SIG-M5 treated with dmso at 0.1 percent for 504 hours (cell line): ENCODE results near the gene SERPINA3.

Experiments
- DNase-seq: peaks from one replicate; lab custom pipeline; 2025; ENCODE audit not compliant: unreplicated experiment; lab: John Stamatoyannopoulos, UW

The SERPINA3 gene

DNA sequence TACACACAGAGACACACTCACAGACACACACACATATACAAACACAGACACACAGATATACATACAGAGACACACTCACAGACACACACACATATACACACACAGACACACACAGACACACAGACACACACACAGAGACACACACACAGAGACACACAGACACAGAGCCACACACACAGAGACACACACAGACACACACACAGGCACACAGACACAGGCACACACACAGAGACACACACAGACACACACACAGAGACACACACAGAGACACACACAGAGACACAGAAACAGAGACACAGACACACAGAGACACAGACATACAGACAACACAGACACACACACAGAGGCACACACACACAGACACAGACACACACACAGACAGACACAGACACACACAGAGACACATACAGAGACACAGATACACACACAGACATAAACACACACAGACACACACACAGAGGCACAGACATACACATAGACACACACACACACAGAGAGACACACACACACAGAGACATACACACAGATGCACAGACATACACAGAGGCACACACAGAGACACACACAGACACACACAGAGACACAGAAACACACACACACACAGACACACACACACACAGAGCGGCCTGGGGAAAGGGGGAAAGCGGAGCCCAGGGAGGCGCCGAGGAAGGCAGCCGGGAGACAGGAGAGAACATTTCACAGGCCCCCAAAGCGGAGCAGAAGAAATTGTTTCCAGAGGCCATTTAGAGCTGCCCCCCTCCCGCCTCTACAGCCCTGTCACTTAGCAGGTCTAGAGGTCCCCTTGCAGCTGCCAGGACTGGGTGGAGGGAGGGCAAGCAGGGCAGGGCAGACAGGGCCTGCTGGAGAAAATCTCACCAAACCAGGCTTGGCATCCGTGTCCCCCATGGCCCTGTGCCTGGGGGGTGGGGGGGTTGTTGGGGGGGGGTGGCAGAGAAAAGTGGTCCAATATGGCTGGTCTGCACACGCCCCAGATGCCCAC is 38.9 kb downstream of the SERPINA3 start:
- no peak for DNase-seq

DNA sequence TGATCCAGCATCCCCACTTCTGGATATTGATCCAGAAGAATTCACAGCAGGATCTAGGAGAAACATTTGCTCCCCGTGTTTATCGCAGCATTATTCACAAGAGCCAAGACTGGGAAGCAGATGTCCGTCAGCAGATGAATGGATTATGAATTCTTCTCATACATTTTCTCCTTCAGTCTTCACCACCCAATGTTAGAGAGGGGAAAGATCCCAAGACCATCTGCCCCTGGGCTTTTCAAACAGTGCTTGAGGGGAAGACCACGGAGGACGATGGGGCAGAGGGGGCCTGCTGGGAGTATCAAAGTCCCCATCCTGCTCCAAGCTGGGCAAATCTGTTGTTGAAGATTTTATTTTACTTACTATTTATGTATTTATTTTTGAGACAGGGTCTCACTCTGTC is 41.1 kb downstream of the SERPINA3 start:
- DNase-seq = no peak

DNA sequence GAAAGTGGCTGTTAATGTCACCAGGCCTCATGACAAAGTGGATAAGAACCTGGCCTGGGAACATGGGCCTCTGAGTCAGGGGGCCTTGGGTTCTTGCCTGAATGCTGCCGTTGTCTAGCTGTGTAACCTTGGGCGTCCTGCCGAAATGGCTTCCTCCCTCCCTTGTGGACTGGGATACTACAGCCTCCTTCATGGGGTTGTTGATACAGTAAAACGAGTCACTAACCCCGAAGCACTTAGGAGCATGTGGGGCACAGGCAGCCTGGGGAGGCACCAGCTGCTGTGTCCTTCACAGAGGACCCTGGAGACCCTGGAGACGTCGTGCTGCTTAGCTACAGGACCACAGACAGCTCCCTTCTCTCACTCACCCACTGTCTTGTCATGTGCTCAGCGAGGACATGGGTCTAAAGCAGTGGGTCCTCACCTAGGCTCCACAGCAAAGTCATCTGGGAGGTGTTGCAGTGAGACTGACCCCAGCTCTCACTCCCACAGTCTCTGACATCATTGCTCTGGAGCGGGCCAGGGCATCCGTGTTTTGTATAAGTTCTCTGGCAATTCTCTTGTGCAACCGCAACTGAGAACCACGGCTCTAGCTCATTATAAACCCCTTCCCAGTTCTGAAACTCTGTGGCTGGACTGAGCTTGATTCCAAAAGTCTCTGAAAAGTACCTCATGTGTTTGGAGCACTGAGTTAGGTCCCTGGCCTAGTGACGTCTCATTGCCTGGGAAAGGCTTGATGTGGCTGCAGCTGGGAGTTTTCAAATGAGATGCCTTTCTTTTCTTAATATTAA is 42.1 kb downstream of the SERPINA3 start:
- no peak for DNase-seq

DNA sequence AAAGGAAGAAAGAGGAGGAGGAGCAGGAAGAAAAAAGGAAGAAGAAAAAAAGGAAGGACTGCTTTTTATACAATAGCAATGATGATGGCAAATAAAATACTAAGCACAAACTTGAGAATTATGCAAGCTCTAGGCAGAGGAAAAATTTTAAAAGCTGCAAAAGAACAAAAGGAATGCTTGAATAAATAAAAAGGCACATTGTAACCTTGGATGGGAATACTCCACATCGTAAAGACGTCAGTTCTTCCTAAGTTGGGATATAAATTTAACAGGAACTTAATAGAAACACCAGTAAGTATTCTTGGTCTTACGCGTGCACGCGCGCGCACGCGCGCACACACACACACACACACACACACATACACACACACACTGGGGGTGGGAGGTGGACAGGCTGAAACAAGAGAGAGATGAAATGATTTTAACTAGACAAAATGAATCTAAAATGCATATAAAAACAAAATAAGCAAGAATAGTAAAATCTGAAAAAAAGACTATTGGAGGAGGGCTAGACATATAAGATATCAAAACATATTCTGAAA is 43.0 kb downstream of the SERPINA3 start:
- no peak for DNase-seq

DNA sequence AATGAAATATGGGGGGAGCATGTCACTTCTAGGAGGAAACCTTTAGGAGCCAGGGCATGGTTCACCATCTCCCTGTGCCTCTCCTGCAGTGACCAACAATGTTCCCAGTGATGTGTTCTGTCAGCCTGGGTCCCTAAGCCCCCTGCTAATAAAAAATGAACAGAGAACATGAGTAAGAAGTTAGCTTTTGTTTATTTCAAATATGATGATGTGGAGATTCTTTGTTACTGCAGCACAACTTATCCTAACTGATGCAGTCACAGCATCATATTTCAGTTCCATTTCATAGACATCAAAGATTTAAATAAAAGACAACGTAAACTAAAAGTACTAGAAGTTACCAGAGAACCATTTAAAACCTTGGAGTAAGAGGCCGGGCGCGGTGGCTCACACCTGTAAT is 43.9 kb downstream of the SERPINA3 start:
- no peak for DNase-seq

DNA sequence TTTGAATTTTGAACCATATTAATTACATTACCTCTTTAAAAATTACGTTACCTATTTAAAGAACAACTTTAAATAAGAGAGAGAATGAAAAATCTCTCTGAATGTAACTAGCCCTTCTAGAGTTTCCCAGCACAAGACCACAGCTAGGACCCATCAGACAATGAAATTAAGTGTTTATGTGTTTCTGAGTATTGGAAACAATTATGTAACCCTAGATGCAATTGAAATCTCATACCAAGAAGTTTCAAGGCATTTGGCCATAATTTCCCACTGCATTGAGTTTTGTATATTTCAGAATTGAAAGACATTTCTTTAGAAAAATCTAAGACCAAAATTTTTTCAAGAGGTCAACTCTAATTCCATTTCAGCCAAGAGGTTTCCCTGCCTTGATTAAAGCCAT is 47.1 kb downstream of the SERPINA3 start:
- DNase-seq = no peak

DNA sequence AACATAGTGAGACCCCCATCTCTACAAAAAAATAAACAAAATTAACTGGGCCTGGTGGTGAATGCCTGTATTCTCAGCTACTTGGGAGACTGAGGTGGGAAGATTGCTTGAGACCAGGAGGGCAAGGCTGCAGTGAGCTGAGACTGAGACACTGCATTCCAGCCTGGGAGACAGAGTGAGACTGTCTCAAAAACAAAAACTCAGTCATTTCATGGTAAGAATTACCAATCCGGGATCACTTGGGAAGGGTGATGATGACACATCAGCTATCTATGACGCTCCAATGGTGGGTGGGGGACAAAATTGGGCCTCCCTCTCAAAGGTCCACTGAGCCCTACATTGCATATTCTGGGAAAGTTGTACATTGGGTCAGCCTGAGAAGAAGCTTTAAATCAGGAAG is 47.7 kb downstream of the SERPINA3 start:
- DNase-seq = no peak

DNA sequence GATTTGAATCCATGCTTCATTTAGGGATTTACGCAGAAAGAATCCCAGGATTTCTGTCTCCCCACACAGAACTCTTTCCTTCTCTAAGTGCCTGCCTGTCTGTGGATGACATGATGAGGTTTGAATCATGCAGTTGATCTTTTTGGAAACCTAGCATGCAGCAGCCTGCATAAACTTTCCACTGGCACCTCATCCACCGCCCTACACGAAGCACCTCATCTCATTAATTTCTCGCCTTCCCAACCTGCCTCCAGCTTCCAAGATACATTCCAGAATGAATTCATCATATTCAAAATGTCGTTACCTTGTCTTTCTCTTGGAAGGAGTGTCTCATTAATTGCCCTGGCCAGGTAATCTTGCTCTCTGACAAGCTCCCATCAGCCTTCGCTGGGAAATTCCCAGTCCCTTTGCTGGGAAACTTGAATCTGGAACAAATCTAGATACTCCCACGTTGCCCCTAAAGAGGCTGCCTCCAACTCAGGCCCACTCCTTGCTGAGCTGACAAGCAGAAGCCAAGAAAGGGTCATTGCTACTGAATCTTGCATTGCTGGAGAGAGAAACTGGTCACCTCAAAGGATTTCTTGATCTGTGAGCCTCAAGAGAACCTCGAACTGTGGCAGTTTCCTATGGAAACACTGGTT is 48.2 kb downstream of the SERPINA3 start:
- no peak for DNase-seq

DNA sequence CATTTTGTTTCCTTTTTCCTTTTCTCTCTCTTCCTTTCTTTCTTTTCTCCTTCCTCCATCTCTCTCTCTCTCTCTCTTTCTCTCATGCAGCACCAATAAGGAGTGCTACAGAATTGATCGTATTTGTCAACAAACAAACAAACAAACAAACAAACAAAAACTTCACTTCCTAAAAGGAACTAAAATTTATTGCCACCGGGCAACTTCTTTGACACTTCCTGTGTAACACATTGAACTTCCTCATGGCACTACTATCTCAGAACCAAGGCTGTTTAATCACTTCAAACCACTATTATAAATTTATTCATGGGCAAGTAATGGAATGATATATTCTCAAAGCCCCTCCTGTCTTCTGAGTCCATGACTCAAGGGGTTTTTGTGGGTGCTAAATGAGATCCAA is 51.3 kb downstream of the SERPINA3 start:
- DNase-seq = no peak

DNA sequence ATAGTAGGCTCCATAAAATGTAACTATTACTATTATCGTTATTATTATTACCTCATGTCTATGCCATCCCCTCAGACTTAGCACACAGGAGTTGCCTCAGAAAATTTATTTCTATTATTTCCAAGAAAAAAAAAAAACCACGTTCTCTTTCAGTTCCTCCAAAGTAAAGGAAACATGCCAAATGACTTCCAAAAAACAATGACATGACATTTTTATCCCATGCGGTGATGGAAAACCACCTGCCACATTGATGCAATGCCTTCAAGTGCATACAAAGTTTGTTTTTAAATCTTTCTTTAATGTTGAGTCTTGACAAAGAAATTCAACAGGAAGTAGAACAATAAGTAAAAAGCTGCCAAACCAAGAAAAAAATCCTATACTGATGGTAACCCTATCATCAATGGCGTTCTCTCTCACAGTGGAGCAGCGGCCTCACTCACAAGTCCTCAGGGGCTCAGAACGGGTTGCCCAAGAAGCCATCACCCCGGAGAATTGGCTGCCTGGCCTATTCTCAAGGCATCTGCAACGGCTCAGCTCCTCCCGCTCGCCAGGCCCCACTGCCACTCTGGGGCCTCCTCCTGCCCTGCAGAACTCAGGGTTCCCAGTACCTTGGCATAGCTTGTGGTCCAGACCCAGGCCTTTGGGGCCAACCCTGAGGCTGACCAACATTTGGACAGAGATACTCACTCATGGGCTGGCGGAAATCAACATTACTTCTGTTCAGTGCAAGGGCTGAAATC is 51.9 kb downstream of the SERPINA3 start:
- DNase-seq = no peak

DNA sequence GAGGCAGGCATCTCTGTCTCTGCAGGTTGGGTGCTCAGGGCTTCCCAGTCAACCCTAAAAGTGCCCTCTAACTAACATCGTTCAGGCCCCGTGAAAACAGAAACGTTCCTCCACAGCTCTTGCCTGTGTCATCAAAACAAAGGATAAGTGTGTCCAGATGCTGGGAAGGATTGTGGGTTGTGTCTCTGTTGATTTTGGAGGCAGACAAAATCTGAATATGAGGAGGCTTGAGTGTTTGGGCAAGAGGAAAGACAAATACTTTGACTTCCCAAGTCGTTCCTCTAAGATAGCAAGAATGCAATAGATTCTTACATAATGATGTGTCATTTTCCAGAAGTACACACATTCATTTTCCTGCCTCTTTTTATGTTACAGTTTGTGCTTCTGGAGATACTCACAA is 52.9 kb downstream of the SERPINA3 start:
- no peak for DNase-seq

DNA sequence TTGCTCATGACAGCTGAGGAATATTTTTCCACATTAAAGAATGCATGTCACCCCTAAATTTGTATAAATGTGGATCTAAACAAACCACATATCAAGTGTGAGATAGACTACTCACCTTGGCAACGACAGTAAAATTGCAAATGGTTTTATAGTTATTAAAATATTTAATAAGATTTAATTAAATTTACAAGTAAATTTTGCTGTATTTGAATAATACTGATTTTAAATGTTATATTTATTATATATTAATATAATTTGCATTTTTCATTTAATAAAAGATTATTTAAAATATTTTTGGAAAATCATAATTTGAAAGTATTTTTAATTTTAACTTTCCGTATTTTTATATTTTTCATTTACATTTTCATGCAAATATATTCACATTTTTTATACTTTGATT is 53.4 kb downstream of the SERPINA3 start:
- no peak for DNase-seq

DNA sequence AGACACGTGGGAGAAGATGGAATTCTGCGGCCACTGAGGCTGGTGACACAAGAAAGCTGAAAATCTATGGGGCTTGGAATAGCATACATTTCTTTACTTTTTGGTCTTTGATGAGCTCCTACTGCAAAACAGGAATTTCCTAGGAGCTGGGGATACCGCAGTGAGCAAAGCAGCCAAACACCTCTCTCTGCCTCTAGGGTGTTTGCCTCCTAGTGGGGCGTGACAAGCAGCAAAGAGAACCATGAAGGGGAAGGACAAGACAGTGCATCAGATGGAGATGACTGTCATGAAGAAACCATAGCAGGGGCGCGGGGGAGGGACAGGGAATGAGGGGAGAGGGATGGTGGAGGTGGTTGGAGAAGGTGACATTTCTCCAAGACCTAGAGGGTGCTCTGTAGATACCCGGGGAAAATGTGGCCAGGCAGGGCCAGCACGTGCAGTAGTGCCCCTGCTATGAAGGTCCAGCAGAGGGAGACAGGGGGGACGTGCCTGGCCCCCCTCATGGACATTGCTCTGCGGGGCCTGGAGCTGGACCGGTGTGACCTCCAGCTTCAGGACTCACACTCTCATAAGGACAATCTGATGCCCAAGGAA is 58.6 kb downstream of the SERPINA3 start:
- no peak for DNase-seq

DNA sequence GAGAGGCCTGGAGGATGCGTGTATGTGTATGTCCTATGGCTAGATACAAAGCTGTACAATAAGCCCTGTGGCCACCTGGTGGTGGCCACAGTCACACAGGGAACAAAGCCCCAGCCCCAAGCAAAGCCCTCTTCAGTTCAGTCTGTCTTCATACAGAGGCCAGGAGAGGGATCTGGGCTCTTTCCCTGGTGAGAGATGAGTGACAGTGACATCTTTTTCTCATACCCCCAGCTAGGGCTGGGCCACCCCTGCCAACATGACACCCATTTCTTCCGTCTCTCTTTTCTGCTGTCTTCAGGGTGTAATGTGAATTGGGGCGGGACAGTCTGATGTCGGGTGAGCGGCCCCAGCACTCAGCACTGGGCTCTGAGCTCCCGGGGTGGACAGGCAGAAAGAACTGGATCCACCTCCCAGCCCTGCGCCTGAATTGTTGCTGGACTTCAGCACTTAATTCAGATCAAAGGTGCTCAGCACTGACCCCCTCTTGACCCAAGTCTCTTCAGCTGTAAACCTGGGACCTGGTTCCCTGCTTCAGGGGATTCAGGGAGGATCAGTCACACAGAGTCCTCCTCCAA is 59.8 kb downstream of the SERPINA3 start:
- DNase-seq = no peak

DNA sequence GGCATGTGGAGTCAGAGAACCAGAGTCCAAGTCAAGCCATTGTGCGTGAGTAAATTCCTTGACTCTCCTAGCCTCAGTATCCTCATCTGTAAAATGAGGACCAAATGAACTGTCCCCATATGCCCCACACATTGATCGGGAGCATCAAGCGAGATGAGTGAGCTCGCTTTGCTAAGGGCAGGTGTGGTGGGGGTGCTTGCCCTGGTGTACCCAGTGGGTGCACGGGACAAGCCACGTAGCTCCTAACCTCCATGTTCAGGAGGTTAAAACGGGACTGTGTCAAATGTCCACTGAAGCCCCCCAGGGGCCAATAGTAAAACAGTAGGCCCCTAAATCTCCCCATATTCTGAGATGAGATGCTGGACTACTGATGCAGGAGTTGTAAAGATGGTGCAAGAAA is 60.9 kb downstream of the SERPINA3 start:
- DNase-seq = no peak
